GM19438 (cell line): Measurements from ENCODE around the gene PRICKLE2.
"Not testable (repeated sequence)": the region's sequence is repeated elsewhere in the genome, so short reads cannot be mapped to it uniquely, and the experiment has no call there.

Experiments
- ATAC-seq: cut with Tn5 transposase; IDR thresholded peaks from one replicate; pipeline ENCODE4 v1.9.1; 2021; ENCODE audit warnings: low read depth; ENCODE audit not compliant: unreplicated experiment

The PRICKLE2 gene

DNA sequence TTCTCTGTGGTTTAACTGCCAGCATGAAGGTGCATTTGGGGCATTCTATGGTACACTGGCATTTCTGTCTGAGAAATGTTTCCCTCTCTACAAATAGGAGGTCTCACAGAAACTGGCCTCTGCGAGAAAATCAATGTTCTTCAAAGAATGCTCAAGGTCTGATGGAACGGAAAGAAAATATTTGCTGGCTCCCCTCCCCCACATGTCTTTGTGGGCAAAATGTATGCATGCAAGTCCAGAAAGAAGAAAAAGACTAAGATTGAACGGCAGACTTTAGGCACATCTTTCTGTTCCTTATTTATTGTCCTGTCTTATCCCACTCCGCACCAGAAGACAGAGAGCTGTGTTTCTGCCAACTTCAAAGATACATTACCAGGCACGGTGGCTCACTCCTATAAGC is 118.1 kb downstream of the PRICKLE2 start:
- no peak for ATAC-seq

DNA sequence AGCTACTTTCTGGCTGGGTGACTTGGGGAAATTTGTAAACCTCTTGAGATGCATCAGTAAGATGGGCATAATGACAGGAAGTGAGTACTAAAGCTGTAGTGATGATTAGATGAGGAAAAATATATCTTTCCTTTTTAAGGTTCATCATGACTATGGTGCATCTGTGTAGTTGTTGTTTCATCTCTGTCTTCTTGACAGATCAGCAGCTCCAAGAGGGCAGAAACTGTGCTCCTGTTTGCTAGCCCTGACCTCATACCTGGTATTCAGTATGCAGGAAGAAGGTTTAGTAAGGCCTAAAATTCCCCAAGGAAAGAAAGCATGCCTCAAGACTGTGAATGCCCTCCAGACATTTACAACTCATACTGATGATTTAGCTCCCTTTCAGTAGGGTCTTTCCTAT is 119.5 kb downstream of the PRICKLE2 start:
- ATAC-seq: no peak

DNA sequence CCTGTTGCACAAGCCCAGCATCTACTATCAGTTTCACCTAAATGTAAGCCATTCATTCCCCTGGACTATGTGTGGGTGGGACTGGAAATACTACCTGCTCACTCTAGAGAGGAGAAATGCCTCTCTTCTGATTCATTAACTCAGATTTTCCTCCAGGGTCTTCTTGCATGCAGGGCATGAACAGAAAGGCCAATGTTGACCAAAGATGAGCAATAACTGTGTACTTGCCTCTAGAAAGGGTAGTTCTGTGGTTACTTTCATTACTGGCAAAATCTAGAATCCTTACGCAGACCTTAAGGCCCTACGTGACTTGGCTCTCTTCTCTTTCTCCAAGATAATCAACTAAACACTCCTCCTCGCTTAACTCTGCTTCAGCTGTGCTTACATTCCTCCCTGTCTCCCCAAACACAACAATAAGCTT is 120.6 kb downstream of the PRICKLE2 start:
- ATAC-seq: no peak

DNA sequence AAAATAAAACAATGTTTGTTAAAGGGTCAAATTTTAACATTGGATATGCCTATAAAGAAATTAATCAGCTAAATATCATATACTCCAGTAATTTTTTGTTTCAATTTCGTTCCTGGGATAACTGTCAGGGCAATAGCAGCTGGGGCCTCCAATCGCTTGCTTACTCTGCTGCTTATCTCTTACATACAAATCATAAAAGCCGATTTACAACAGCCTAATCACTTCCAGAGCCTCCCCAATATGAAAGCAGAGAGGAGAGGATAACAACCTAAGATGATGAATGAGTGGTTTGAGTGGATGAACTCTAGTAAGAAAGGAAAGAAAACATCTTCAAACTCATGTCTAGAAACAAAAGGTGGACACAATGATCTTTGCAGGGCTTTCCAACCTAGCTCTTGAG is 121.3 kb downstream of the PRICKLE2 start:
- ATAC-seq: no peak

DNA sequence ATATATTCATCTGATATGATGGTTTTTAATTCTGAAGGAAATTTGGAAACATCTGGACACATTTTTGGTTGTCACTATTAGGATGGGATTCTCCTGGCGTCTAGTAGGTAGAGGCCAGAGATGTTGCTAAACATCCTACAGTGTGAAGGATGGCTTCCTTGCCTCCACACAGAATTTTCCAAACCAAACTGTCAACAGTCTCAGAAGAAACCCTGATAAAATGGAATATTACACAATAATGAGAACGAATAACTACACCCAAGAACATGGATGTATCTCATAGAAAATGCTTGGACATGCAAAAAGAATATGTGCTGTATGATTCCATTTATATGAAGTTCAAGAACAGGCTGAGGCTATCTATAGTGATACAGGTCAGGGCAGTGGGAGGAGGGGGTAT is 122.1 kb downstream of the PRICKLE2 start:
- no peak for ATAC-seq

DNA sequence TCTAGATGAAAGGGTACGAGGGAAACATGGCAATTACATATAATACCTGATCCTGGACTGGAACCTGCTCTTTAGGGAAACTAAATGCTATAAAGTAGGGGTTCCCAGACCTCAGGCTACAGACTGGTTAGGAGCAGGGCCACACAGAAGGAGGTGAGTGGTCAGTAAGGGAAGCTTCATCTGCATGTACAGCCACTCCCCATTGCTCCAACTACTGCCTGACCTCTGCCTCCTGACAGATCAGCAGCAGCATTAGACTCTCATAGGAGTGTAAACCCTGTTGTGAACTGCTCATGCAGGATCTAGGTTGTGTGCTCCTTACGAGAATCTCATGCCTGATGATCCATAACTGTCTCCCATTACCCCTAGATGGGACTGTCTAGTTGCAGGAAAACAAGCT is 123.1 kb downstream of the PRICKLE2 start:
- no peak for ATAC-seq

DNA sequence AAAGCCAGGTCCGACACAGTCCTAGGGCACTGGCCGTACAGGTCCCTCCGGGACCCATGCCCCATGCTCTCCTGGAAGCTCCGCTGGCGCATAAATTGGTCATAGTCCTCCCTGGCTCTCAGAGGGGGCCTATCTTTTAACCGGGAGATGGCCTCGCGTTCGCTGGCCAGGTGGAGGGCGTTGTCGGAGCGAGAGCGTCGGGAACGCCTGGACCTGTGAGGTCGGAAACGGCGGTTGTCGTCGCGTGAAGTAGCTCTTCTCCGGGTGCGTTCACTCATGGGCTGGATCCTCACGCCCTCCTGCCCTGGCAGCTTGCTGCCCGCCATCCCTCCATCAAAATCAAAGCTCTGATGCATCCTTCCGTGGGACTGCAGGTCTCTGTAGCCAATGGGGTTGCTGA is 126.0 kb downstream of the PRICKLE2 start:
- ATAC-seq: no peak

DNA sequence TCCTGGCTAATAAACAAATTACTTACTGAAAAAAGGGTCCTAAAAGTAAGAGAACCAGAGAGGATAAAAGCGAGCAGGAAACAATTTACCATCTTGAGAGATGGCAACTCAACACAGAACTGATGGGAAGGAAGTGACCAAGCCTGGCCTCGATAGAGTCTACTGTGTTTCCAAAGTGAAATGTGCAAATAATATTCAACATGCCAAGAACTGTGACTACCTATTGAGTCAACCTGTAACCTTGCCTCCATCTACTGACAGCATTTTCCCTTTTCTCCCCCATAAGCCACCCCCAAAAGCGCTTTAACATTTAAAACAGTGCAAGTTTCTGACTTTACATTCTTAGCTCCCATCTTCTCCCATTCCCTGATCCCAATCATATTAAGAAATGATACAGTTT is 126.6 kb downstream of the PRICKLE2 start:
- ATAC-seq: no peak

DNA sequence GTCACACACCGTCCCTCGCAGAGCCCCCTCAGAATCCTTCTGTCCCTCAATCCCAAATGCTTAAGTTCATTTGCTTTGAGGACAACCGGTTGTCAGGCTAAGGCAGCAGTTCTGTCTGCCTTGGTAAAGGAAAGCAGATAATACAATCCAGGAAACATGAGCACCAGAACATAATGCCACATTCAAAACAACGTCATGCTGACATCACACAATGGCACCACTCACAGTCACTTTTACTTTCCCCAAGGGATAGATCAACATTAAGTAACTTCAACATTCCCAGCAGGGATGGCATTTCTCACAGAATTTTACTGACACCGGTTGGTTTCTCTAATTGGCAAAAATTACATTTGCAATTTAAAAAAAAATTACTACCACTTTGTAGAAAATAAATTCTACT is 127.3 kb downstream of the PRICKLE2 start:
- ATAC-seq: no peak

DNA sequence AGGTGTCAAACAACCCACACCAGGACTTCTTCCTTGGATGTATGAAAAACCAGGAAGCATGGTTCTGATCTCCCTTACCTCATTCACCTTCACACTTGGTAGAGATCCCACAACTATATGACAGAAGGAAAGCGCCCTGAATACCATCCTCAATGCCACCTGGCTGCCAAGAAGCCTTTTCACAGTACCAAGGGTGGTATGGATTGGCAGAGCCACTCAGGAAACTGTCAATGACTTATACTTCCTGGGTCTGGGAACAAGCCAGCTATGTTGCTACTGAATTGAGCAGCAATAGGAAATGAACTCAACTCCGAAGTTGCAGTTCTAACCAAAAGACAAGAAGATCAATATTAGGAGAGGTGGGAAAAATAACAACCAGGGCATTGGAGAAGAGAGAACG is 129.5 kb downstream of the PRICKLE2 start:
- no peak for ATAC-seq

DNA sequence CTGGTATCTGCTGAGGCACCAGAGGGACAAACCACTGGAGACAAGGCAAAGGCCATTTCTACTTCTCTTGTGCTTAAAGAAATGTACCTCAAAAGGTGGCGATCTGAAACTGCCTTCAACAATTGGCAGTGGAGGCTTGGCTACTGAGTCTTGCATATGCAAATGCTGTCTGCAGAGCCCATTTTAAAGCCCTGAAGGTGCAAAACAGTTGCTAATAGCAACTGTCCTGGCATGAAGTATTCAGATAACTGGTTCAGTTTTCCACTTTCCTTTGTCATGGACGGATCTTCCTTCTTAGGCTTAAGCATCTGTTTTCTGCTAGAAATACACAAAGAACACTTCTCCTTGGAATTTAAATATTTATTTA is 130.6 kb downstream of the PRICKLE2 start:
- ATAC-seq: no peak

DNA sequence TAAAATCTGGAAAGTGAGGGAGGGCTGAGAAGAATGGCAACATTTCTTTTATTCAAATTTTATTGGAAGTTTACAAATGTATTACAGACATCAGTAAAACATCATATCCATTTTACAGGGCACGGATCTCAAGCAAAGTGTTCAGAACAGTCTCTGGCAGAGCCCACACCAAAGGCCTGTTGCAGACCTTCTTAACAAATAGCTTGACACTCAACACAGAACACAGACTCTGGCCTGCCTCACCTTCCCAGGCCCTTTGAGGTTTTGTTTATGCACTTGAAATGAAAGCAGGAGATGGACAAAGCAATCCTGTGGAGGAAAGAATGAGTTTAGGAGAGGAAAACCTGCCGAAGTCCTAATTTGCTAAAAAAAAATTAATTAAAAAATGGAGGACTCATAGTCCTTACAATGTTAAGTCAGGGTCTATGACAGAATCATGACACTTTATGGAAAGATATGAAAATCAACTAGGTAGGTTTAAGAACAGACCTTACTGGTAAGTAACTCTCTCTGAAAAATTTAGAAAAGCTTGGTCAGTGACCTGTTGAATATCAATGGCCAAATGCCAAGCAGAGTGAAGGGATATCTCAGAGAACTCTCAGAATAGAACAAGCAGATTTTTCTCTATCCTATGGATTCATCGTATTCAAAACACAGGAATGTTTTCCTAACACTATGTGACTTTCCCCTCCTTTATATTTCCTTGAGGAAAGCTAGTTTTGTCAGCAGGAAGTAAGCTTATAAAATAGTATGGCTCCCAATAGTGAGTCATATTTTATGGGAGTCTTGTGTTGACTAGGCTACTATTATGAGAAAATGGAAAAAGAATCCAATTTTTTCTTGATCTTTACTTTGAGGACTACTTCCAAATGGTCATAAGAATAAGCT is 131.2 kb downstream of the PRICKLE2 start:
- ATAC-seq: no peak

DNA sequence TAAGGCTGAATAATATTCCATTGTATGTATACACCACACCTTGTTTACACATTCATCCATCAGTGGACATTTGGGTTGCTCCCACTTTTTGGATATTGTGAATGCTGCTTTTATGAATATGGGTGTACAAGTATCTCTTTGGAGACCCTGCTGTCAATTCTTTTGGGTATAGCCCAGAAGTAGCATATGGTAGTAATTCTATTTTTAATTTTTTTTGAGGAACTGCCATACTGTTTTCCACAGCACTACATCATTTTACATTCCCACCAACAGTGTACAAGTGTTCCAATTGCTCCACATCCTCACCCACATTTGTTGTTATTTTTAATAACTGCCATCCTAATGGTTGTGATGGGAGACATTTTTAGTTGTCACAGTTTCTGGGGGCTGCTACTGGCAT is 132.1 kb downstream of the PRICKLE2 start:
- ATAC-seq: no peak

DNA sequence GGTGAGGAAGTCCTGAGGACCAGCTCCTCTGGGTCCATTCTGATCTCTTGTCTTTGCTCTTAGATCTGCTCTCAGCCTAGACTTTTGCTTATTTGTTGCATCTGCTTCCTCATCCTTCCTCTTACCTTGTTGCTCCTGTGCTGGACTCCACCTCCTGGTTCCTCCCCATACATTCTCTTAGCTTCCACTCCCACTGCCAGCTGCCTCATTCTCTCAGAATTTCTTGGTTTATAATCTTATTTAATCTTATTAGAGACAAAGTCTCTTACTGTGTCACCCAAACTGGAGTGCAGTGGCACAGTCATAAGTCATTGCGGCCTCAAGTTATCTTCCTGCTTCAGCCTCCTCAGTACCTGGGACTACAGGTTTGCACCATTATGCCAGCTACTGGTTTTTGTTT is 133.8 kb downstream of the PRICKLE2 start:
- no peak for ATAC-seq

DNA sequence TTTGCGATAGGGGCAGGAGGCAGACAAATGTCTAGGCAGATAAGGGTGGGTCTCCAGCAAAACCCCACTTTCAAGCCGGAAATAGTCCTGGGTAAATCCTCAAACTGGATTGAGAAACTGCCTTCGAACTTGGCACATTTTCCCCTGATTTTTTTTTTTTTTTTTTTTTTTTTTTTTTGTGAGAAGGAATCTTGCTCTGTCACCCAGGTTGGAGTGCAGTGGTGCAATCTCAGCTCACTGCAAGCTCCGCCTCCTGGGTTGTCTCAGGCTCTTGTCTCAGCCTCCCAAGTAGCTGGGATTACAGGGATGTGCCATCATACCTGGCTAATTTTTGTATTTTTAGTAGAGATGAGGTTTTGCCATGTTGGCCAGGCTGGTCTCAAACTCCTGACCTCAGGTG is 135.9 kb downstream of the PRICKLE2 start:
- ATAC-seq: not testable (repeated sequence)

DNA sequence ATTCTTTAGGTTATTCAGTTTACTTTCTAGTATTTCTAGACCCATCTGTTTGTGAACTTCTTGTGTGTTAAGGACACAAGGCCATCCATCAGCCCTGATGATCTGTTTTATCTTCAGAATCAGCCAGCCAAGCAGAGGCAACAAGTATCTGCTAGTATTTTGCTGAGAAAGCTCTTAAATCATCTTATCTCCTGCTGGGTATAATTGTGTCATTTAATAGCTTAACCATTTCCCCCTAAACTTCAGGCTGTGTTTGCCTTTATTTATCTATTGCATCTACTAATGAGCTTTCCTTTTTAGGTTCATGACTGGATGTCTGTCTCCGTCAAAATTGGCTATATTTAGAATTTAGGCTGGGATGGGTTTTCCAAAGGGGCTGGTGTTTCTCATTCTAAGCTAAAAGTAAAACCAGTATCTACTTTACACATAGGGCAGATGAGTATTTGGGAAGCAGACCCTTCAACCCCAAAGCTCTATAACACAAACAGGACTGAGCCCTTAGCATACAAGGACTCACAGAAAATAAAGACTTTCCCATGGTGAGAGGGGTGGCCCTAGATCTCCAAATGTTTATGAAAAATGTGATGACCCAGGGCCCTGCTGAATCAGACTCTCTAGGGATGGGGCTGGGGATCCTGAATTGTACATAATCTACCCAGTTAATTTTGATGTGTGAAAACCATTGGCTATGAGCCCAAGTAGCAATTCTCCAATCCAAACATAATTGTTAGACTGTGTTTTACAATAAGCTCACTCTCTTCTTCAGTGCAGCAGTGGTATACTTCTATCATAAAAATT is 136.7 kb downstream of the PRICKLE2 start:
- ATAC-seq: no peak

DNA sequence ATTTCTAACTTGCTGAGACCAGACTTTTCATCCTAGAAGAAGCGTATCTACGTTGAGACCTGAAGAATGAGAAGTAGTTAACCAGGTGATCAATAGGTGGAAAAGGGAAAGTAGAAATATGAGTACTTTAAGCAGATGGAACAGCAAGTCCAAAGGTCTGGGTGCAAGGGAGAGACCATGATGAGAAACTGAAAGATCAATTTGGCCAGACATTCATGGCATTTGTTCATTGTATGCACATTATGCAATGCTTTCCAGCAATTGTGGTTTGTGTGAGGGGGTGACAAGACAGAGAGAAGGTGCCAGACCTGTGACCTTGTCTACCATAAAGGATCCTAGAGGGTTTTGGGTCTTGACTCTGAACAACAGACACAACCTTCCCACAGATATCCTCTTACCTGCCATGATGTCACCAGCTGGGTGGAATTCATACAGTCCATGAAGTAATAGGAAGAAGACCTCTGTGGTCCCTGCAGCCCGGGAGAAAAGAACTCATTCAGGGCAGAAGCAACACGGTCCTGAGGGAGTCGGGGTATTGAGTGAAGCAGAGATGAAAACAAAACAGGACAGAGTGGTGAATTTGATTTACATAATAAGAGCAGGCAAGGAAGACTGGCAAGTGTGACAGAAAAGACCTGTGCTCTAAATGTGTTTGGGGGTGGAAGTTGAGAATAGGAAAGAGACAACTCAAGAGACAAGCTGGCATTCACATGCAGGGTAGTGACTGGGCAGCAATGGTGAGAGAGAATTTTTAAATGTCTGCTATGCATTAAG is 138.6 kb downstream of the PRICKLE2 start:
- ATAC-seq: no peak

DNA sequence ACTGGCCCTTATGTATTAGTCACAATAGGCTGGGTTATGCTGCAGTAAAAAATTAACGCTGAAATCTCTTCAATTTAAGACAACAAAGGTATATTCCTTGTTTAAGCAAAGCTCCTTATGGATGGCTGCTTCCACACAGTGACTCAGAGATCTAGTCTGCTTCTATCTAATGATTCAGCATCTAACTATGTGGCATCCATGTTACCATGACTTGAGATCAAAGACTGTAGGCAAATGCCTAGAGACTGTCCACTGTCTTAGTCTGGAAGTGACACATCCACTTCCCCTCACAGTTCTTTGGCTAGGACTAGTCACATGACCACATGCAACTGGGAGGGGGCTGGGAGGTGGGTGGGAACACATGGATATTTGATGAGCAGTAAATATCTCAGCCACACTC is 140.6 kb downstream of the PRICKLE2 start:
- no peak for ATAC-seq

DNA sequence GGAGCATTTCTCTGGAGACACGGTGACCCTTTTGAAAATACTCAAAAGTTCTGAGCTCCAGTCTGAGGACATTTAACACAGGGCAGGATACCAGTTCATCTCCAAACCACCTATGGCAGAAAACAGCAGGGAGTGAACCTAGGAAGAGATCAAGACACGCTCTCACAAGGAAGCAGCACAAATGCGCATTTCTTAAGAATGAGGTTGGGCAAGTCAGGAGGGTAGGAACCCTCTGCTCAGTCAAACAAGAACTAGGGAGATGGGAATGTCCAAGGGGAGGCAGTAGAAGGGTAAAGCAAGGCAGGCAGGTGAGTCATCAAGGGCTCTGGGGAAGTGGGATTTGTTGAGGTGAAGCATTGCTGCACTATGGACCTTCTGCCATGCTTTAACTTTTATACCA is 141.7 kb downstream of the PRICKLE2 start:
- no peak for ATAC-seq

DNA sequence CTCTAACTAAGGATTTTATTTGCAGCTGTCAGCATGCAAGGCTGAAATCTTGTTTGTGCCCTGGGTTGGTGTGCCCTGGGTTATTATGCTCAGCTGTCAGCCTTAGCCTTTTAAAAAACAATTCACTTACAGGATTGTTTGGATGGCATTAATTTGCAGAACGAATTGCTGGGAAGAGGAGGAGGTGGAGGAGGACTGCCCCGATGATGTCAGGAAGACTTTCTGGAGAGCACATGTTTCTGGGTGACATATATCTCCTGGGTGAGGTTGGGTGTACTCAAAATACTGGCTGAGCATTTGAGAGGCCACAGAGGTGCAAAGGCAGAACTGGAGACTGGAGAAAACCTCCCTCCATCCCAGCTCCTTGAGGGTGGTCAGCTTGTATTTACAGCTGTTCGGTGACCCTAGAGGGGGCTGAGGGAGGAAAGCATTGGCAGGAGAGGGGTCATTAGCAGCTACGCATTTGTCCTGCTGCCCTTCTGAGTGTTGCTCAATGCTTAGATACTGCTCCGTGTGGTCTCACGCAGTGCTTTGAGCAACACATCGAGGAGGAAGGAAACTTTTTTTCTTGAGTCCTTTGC is 142.2 kb downstream of the PRICKLE2 start:
- ATAC-seq: no peak

DNA sequence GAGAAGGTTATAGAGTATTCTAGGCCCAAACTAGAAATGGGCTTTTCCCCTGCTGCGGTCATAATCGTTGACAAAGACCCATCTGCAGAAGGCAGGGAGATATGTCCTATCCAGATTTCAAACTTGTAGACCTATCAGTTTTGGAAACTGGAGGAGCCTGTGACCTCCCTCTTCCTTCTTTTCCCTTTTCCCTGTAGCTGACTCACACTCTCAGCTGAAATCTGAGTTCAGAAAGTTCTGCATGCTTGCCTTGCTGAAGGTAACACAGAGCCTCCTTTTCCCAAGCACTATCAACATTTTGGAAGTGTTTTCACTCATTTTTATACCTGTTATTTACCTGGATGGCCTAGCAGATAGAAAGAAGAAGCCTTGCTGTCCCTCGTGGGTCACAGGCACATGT is 142.9 kb downstream of the PRICKLE2 start:
- ATAC-seq: no peak
